ENCODE results near the gene NTN1. TPM values are rescaled to one million over a fixed set of nuclear protein-coding genes. Genes with fewer than 3 reads are reported as not detected.

NTN1 gene
- total and polyA plus RNA-seq, 4 donors = 18.7 to 137 (median 60.1) TPM

- H3K27ac ChIP-seq (ENCODE audit: low read depth, low read length) = no peak overlapping the region
- H3K4me1 ChIP-seq (ENCODE audit: control insufficient read depth, insufficient read depth, low read length) = peaks cover 26% of the 10 kb centered on the region
- peaks cover 4% of the 10 kb centered on the region for H3K9me3 ChIP-seq (ENCODE audit: control insufficient read depth, insufficient read depth, low read length)
- H3K27me3 ChIP-seq (ENCODE audit: control insufficient read depth, insufficient read depth, low read length) = no peaks in the 10 kb centered on the region
- no peak for DNase-seq (ENCODE audit: low read depth in 4 of 6, low spot score in 6 of 6)
- H3K4me3 ChIP-seq (ENCODE audit: low read depth, low read length) = no peak overlapping the region
- no CpG with 5 or more reads among the region's 6 CpGs for WGBS (ENCODE audit: insufficient coverage)
- no peaks in the 10 kb centered on the region for H3K36me3 ChIP-seq (ENCODE audit: control insufficient read depth, insufficient read depth, low read length)
Observed at GRCh38 chr17:9052921-9053320, 31.6 kb downstream of the NTN1 start.

GRCh38 chr17:9053406-9053805, 32.1 kb downstream of the NTN1 start:
- WGBS (ENCODE audit: insufficient coverage) = 100% methylated on average over 1 of the region's 4 CpGs

GRCh38 chr17:9054126-9054975, 33.0 kb downstream of the NTN1 start:
- Histone ChIP-seq H3K9me3 (ENCODE audit: control insufficient read depth, insufficient read depth, low read length) (no peaks in the 10 kb centered on the region), H3K27ac (ENCODE audit: low read depth, low read length) (peak overlapping the region; percentile 7), H3K36me3 (ENCODE audit: control insufficient read depth, insufficient read depth, low read length) (no peaks in the 10 kb centered on the region), H3K4me3 (ENCODE audit: low read depth, low read length) (no peak overlapping the region), H3K27me3 (ENCODE audit: control insufficient read depth, insufficient read depth, low read length) (no peaks in the 10 kb centered on the region), H3K4me1 (ENCODE audit: control insufficient read depth, insufficient read depth, low read length) (peaks cover 26% of the 10 kb centered on the region)
- WGBS (ENCODE audit: insufficient coverage) = 31% methylated on average over 19 of the region's 27 CpGs
- peak in 2 of 6 donors; percentile 48 to 58 for DNase-seq (ENCODE audit: low read depth in 4 of 6, low spot score in 6 of 6)

More at GRCh38 chr17:9053406-9053805, 32.1 kb downstream of the NTN1 start:
- Histone ChIP-seq H3K27ac (ENCODE audit: low read depth, low read length) (no peak overlapping the region), H3K4me3 (ENCODE audit: low read depth, low read length) (no peak overlapping the region), H3K4me1 (ENCODE audit: control insufficient read depth, insufficient read depth, low read length) (peaks cover 26% of the 10 kb centered on the region), H3K9me3 (ENCODE audit: control insufficient read depth, insufficient read depth, low read length) (peaks cover under 1% of the 10 kb centered on the region), H3K27me3 (ENCODE audit: control insufficient read depth, insufficient read depth, low read length) (no peaks in the 10 kb centered on the region), H3K36me3 (ENCODE audit: control insufficient read depth, insufficient read depth, low read length) (no peaks in the 10 kb centered on the region)
- DNase-seq (ENCODE audit: low read depth in 4 of 6, low spot score in 6 of 6) = no peak

- Histone ChIP-seq H3K27me3 (ENCODE audit: control insufficient read depth, insufficient read depth, low read length) (no peaks in the 10 kb centered on the region), H3K9me3 (ENCODE audit: control insufficient read depth, insufficient read depth, low read length) (no peaks in the 10 kb centered on the region), H3K27ac (ENCODE audit: low read depth, low read length) (no peak overlapping the region), H3K36me3 (ENCODE audit: control insufficient read depth, insufficient read depth, low read length) (no peaks in the 10 kb centered on the region), H3K4me3 (ENCODE audit: low read depth, low read length) (no peak overlapping the region), H3K4me1 (ENCODE audit: control insufficient read depth, insufficient read depth, low read length) (peaks cover 26% of the 10 kb centered on the region)
- WGBS (ENCODE audit: insufficient coverage) = 77% methylated on average over 4 of the region's 4 CpGs
- no peak for DNase-seq (ENCODE audit: low read depth in 4 of 6, low spot score in 6 of 6)
Observed at GRCh38 chr17:9055281-9055680, 34.0 kb downstream of the NTN1 start.

GRCh38 chr17:9056566-9056965, 35.3 kb downstream of the NTN1 start:
- H3K27me3 ChIP-seq (ENCODE audit: control insufficient read depth, insufficient read depth, low read length) = no peaks in the 10 kb centered on the region
- H3K36me3 ChIP-seq (ENCODE audit: control insufficient read depth, insufficient read depth, low read length) = no peaks in the 10 kb centered on the region
- no peak for DNase-seq (ENCODE audit: low read depth in 4 of 6, low spot score in 6 of 6)
- WGBS (ENCODE audit: insufficient coverage) = 85% methylated on average over 12 of the region's 12 CpGs
- no peaks in the 10 kb centered on the region for H3K9me3 ChIP-seq (ENCODE audit: control insufficient read depth, insufficient read depth, low read length)
- no peak overlapping the region for H3K27ac ChIP-seq (ENCODE audit: low read depth, low read length)
- H3K4me3 ChIP-seq (ENCODE audit: low read depth, low read length) = no peak overlapping the region
- peaks cover 19% of the 10 kb centered on the region for H3K4me1 ChIP-seq (ENCODE audit: control insufficient read depth, insufficient read depth, low read length)

- peaks cover 19% of the 10 kb centered on the region for H3K4me1 ChIP-seq (ENCODE audit: control insufficient read depth, insufficient read depth, low read length)
- H3K27ac ChIP-seq (ENCODE audit: low read depth, low read length) = no peak overlapping the region
- no peak overlapping the region for H3K4me3 ChIP-seq (ENCODE audit: low read depth, low read length)
- H3K27me3 ChIP-seq (ENCODE audit: control insufficient read depth, insufficient read depth, low read length) = no peaks in the 10 kb centered on the region
- DNase-seq (ENCODE audit: low read depth in 4 of 6, low spot score in 6 of 6) = no peak
- no peaks in the 10 kb centered on the region for H3K36me3 ChIP-seq (ENCODE audit: control insufficient read depth, insufficient read depth, low read length)
- no peaks in the 10 kb centered on the region for H3K9me3 ChIP-seq (ENCODE audit: control insufficient read depth, insufficient read depth, low read length)
- 67% methylated on average over 6 of the region's 7 CpGs for WGBS (ENCODE audit: insufficient coverage)
Observed at GRCh38 chr17:9057310-9057709, 36.0 kb downstream of the NTN1 start.

- Histone ChIP-seq H3K27me3 (ENCODE audit: control insufficient read depth, insufficient read depth, low read length) (no peaks in the 10 kb centered on the region), H3K9me3 (ENCODE audit: control insufficient read depth, insufficient read depth, low read length) (no peaks in the 10 kb centered on the region), H3K27ac (ENCODE audit: low read depth, low read length) (no peak overlapping the region), H3K4me3 (ENCODE audit: low read depth, low read length) (no peak overlapping the region), H3K36me3 (ENCODE audit: control insufficient read depth, insufficient read depth, low read length) (no peaks in the 10 kb centered on the region), H3K4me1 (ENCODE audit: control insufficient read depth, insufficient read depth, low read length) (no peaks in the 10 kb centered on the region)
- no peak for DNase-seq (ENCODE audit: low read depth in 4 of 6, low spot score in 6 of 6)
- 18% methylated on average over 2 of the region's 9 CpGs for WGBS (ENCODE audit: insufficient coverage)
Observed at GRCh38 chr17:9062399-9062902, 41.1 kb downstream of the NTN1 start.

GRCh38 chr17:9064311-9064834, 43.1 kb downstream of the NTN1 start:
- H3K4me1 ChIP-seq (ENCODE audit: control insufficient read depth, insufficient read depth, low read length) = no peaks in the 10 kb centered on the region
- H3K4me3 ChIP-seq (ENCODE audit: low read depth, low read length) = no peak overlapping the region
- WGBS (ENCODE audit: insufficient coverage) = 98% methylated on average over 6 of the region's 6 CpGs
- no peaks in the 10 kb centered on the region for H3K36me3 ChIP-seq (ENCODE audit: control insufficient read depth, insufficient read depth, low read length)
- H3K9me3 ChIP-seq (ENCODE audit: control insufficient read depth, insufficient read depth, low read length) = no peaks in the 10 kb centered on the region
- no peak for DNase-seq (ENCODE audit: low read depth in 4 of 6, low spot score in 6 of 6)
- no peaks in the 10 kb centered on the region for H3K27me3 ChIP-seq (ENCODE audit: control insufficient read depth, insufficient read depth, low read length)
- H3K27ac ChIP-seq (ENCODE audit: low read depth, low read length) = no peak overlapping the region

GRCh38 chr17:9071016-9071415, 49.7 kb downstream of the NTN1 start:
- peaks cover 3% of the 10 kb centered on the region for H3K36me3 ChIP-seq (ENCODE audit: control insufficient read depth, insufficient read depth, low read length)
- DNase-seq (ENCODE audit: low read depth in 4 of 6, low spot score in 6 of 6) = no peak
- WGBS (ENCODE audit: insufficient coverage) = 85% methylated on average over 8 of the region's 10 CpGs
- H3K4me3 ChIP-seq (ENCODE audit: low read depth, low read length) = no peak overlapping the region
- peaks cover 36% of the 10 kb centered on the region for H3K4me1 ChIP-seq (ENCODE audit: control insufficient read depth, insufficient read depth, low read length)
- H3K27ac ChIP-seq (ENCODE audit: low read depth, low read length) = no peak overlapping the region
- no peaks in the 10 kb centered on the region for H3K27me3 ChIP-seq (ENCODE audit: control insufficient read depth, insufficient read depth, low read length)
- no peaks in the 10 kb centered on the region for H3K9me3 ChIP-seq (ENCODE audit: control insufficient read depth, insufficient read depth, low read length)
